Activated CD8-positive, alpha-beta memory T cell treated with anti-CD3 and anti-CD28 coated beads for 36 hours (primary cell): ENCODE data around the gene DHPS. TPM values are rescaled to one million over a fixed set of nuclear protein-coding genes. Genes with fewer than 3 reads are reported as not detected.

Experiments used
- CTCF ChIA-PET: fragments of 350-600 bp; sonication (Branson Sonifier 250); formaldehyde crosslinking; loops from one replicate; lab custom pipeline; 2021; ENCODE audit warnings: antibody characterized with exemption; lab: Charles Lee
- POLR2A ChIA-PET: fragments of 350-600 bp; sonication (Branson Sonifier 250); formaldehyde crosslinking; loops from one replicate; lab custom pipeline; 2021; ENCODE audit warnings: antibody characterized with exemption; lab: Charles Lee
- total RNA-seq, 2 experiments: library from RNA; stranded (reverse); gene quantifications; one replicate each; pipeline ENCODE4 v1.2.3, GENCODE V29; 2021

The DHPS gene
- total RNA-seq: 100 to 1,000 TPM; 100 to 106 TPM

DNA sequence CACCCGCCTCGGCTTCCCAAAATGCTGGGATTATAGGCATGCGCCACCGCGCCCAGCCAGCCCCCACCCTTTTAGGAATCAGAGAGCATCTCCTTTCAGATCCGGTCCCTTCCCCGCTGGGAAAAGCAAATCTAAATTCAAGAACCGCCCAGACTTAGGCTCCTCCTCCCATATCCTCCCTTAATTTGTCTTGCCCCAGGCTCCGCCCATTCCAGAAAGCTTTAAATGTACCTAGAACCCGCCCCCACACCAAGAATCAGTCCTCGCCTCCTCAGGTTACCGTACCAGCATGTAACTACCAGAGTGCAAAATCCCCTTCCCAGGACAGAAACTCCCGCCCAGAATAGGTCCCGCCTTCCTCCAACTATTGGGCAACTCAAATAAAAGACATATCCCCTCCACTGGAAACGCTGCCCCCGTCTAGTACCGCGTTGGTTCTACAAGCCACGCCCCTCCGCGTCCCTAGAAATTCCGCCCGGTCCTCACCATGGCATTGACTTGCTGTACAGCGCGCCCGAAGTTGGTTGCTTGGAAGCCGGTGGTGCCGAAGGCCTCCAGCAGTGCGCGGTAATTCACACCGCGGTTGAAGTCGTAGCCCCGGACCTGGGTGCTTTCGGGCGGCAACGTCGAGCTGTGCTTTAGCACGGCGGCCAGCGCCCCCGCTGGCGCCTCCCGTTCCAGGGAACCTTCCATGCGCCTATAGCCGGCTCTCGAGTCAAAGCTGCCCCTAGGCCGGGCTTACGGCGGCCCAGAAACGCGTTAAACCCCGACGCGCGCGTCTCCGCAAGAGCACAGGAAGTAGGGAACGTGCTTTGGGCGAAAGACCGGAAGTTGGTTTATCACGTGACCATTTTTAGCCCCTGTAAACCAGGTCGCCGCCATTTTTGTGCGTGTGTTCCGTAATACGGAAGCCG lies at the start of gene DHPS:
Gene DHPS (minus strand): TSS at position 807 of the 914 bp plus-strand sequence. CDS start 114 bp downstream, at position 693.
- POLR2A ChIA-PET: interaction anchor here (0.6 to 1.6 kb wide), 11 partner anchors 9 to 1306 kb away, joined by 3 to 7 read pairs (median 4); partner anchors contain the start of gene TNPO2
- CTCF ChIA-PET: interaction anchor here (0.6 to 1.8 kb wide), 9 partner anchors 9 to 118 kb away, joined by 3 to 9 read pairs (median 4); partner anchors contain the start of genes FBXW9, JUNB, MAN2B1 and WDR83

DNA sequence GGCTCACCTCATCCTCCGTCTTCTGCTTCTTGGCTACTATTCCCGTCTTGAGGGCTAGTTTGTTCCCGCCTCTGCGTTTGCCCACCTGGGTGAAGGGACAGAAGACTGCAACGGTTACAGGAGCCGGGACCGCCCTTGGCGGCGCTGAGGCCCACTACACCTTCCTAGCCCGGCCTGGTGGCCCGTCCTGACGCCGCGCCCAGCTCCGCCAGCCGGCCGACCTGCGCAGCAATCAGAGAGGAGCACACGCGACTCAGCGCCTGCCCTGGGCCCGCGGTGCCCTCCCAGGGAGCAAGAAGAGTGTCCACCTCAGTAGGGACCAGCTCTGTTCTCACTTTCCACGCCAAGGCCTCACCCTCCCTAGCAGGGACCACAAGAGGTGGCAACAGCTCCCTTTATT lies 49.7 kb upstream of the DHPS start:
- CTCF ChIA-PET: interaction anchor here (0.6 to 1.2 kb wide), 5 partner anchors 10 to 161 kb away, joined by 3 to 4 read pairs (median 3); no protein-coding TSS in a partner anchor
- POLR2A ChIA-PET: interaction anchor here (3.8 kb wide), 1 partner anchor 9 kb away, joined by 39 read pairs; the partner anchor contains the start of gene TNPO2

DNA sequence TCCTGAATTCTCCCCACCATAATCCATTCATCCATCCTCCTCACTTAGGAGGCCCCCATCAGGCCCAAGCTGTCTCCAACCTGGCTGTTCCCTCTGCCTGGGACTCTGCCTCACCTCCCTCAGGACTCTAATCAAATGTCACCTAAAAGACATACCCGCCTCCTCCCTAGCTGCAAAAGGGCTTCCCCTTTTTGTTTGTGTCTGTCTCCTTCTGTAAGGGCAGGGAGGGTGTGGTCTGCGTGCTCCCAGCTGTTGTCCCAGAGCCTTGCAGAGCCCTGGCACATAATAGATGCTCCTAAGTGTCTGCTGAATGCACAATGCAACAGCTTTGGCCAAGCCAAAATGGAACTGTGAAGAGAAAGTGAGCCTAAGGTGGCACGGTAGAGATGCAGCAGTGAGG lies 48.4 kb upstream of the DHPS start:
- CTCF ChIA-PET: no interaction called here

DNA sequence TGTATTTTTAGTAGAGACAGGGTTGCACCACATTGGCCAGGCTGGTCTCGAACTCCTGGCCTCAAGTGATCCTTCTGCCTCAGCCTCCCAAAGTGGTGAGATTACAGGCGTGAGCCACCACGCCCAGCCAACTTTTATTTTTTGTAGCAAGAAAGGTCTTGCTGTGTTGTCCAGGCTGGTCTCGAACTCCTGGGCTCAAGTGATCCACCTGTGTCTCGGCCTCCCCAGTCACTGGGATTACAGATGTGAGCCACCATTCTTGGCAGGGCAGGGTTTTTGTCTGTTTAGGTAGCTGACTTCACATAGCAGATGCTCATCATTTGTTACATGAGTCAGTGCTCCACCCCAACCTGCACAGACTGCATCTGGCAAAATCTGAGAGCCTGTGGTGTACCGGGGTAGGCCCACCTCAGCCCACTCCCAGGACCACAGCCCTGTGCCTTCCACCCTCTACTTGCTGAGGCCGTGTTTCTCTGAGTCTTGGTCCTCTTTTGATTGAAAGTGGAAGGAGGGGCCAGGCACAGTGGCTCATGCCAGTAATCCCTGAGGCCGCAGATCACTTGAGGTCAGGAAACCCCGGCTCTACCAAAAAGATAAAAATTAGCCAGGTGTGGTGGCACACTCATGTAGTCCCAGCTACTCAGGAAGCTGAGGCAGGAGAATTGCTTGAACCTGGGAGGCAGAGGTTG lies 46.2 kb upstream of the DHPS start:
- ChIA-PET POLR2A (no interaction called here), CTCF (no interaction called here)

More for the DNA sequence above, 48.4 kb upstream of the DHPS start:
- POLR2A ChIA-PET: interaction anchor here (0.8 kb wide), 1 partner anchor 140 kb away, joined by 5 read pairs; no protein-coding TSS in a partner anchor

DNA sequence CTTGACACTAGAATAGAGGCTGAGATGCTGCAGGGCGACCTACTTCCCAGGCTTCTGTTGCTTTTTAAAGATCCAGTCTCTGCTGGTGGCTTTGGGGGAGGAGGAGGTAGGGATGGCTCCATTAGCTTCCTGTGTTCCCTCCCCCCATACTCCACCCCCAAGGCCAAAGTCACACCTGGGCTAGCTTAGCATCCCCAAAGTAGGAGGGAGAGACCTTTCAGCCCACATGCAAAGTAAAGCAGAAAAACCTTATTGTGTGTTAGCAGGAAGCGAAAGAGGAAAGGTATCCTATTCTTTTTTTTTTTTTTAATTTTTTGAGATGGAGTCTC lies 45.3 kb upstream of the DHPS start:
- POLR2A ChIA-PET: interaction anchor here (0.7 kb wide), 1 partner anchor 8 kb away, joined by 3 read pairs; the partner anchor contains the start of gene TRIR
- CTCF ChIA-PET: no interaction called here

DNA sequence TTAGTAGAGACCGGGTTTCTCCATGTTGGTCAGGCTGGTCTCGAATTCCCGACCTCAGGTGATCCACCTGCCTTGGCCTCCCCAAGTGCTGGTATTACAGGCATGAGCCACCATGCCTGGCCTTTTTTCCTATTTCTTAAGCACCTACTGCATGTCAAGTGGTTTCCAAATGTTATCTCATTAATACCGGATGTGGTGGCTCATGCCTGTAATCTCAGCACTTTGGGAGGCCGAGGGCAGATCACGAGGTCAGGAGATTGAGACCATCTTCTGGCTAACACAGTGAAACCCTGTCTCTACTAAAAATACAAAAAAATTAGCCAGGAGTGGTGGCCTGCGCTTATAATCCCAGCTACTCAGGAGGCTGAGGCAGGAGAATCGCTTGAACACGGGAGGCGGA lies 43.9 kb upstream of the DHPS start:
- ChIA-PET CTCF (interaction anchor here (0.7 to 1.1 kb wide), 4 partner anchors 7 to 35 kb away, joined by 3 to 11 read pairs (median 4); no protein-coding TSS in a partner anchor), POLR2A (interaction anchor here (0.6 kb wide), 1 partner anchor 42 kb away, joined by 3 read pairs; no protein-coding TSS in a partner anchor)

DNA sequence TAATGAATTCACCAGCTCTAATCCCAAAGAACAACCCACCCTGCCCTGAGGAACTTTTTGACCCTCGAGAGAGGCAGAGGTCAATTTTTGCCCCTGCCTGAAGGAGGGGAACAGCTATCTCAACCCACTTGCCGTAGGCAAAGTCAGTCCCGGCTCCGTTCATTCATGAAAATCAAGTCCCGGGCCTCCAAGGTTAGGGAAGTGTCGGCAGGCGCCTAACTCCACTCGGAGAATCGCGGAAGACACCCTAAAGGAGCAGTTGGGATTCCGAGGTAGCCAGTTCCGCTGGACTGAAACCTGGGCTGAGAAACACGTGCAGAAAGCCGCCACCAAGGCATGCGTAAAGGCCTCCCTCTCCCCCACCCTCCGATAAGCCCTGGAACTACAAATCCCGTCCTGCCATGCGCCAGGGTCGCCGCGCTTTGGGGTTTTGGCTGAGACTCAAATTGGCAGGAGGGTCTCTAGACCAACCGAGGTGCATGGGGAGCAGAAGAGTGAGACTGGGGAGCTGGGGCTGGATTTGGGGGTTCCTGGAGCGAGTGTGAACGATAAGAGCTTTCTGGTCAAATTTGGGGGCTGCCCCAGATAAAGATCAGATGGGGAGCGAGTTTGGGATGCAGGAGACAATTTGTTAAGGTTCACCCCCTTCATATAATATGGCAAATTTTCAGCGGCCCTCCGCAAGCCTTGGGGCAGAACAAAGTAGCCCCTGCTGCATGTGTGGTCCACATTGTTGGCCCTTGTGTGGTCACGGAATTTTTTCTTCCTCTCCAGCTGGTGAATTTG lies 42.2 kb upstream of the DHPS start, which contains the start of gene TNPO2:
Gene TNPO2 (minus strand): TSS at position 292 of the 786 bp plus-strand sequence. CDS start 2,955 bp downstream, outside the sequence.
- ChIA-PET POLR2A (interaction anchor here (0.5 to 3.7 kb wide), 7 partner anchors 9 to 69 kb away, joined by 3 to 39 read pairs (median 4); partner anchors contain the start of genes DHPS and TRIR), CTCF (interaction anchor here (1.1 to 2.5 kb wide), 6 partner anchors 9 to 54 kb away, joined by 3 to 13 read pairs (median 4); partner anchors contain the start of genes GET3 and TRIR)

DNA sequence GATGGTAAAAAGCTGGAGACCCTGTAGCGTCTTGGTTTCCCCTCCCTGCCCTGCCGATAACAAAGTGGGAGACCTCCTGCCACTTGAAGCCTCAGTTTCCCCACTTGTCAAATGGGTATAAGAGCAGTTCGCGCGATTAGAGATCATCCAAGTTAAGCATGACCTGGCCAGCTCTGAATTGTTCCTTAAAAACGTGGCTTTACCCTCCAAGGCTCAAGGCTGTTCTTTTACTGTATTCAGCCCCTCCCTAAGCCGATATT lies 41.6 kb upstream of the DHPS start:
- ChIA-PET POLR2A (interaction anchor here (0.6 to 3.7 kb wide), 8 partner anchors 10 to 409 kb away, joined by 3 to 39 read pairs (median 6); partner anchors contain the start of genes DHPS, RNASEH2A and TRIR), CTCF (interaction anchor here (0.9 to 2.5 kb wide), 8 partner anchors 10 to 125 kb away, joined by 3 to 13 read pairs (median 3); partner anchors contain the start of genes GET3, JUNB, RNASEH2A and TRIR)

DNA sequence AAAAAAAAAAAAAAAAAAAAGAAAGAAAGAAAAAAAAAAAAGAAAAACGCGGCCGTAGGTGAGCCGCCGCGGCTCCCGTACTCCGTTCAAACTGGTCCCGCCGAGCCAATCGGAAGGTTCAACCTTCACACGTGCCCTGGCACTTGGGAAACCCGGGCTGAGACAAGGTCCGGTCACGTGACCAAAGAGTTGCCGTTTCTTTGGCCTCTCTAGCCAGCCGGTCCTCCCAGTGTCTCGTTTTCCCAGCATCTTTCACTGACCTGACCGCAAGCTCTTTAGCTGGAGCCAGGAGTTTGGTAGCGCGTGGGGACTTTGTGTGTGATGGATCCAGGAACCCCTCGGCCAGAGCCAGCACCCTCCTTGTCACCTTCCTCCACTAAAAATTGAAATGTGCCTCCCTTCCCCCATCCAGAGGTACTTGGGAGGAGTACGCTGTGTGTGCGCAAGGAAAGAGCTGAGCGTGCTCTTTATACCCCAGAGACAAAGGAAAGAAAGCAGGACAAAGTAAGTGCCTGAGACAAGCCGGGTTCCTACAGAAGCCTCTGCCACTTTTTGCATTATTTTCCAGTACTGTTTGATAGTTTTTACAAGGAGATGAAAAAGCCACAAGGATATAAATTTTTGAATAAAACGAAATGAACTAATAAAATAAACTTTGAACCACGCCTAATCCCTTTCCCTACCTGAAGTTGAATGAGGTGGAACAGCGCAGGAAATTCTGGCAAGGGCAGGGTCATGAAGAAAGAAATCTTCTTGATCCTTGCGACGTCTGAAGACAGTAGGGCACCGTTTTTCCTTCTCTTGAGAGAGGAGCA lies 41.1 kb upstream of the DHPS start:
- CTCF ChIA-PET: interaction anchor here (0.9 to 2.5 kb wide), 9 partner anchors 11 to 125 kb away, joined by 3 to 13 read pairs (median 3); partner anchors contain the start of genes GET3, JUNB, RNASEH2A and TRIR
- POLR2A ChIA-PET: interaction anchor here (0.6 to 3.7 kb wide), 9 partner anchors 10 to 409 kb away, joined by 3 to 39 read pairs (median 7); partner anchors contain the start of genes DHPS, RNASEH2A and TRIR

DNA sequence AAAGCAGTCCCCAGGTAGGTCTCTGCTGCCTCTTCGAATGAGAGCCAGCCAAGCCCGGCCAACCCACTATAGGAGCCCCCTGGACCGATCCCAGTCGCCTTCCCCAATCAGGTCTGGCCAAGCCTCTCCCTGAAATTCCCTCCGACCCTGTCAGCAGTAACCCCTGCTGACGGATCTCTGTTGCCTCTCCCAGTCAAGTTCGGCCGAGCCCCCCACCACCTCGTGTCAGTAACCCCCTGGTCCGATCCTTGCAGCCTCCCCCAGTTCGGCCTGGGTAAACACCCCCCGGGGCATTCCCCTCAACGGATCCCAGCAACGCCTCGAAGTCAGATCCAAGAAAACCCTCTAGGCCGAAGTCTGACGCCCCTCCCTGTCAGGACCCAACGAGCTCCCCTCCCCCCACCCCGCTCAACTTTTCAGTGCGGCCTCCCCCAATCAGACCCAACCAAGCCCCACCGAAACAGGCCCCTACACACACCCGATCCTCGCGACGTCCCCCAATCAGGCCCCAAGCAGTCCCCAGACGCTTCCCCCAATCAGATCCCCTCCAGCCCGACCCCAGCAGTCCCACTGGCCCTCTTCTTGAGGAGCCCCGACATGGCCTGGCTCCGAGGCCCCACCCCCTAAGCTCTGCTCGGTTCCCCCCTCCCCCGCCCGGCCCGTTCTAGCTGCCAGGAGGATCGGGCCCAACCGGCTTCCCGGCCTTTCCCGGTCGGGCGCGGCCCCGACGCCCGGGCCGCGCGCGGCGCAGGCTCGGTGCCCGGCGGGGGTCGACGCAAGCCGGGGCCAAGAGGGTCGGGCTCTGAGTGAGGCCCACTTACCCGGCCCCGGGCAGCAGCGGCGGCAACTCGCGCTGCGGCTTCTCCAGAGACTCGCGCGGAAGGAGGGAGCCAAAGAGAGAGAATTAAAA lies 40.2 kb upstream of the DHPS start:
- ChIA-PET POLR2A (interaction anchor here (0.6 to 3.7 kb wide), 6 partner anchors 8 to 1286 kb away, joined by 3 to 39 read pairs (median 6); partner anchors contain the start of gene TRIR), CTCF (interaction anchor here (0.6 to 2.5 kb wide), 8 partner anchors 11 to 420 kb away, joined by 3 to 13 read pairs (median 4); partner anchors contain the start of genes GET3, JUNB, RNASEH2A and TRIR)

DNA sequence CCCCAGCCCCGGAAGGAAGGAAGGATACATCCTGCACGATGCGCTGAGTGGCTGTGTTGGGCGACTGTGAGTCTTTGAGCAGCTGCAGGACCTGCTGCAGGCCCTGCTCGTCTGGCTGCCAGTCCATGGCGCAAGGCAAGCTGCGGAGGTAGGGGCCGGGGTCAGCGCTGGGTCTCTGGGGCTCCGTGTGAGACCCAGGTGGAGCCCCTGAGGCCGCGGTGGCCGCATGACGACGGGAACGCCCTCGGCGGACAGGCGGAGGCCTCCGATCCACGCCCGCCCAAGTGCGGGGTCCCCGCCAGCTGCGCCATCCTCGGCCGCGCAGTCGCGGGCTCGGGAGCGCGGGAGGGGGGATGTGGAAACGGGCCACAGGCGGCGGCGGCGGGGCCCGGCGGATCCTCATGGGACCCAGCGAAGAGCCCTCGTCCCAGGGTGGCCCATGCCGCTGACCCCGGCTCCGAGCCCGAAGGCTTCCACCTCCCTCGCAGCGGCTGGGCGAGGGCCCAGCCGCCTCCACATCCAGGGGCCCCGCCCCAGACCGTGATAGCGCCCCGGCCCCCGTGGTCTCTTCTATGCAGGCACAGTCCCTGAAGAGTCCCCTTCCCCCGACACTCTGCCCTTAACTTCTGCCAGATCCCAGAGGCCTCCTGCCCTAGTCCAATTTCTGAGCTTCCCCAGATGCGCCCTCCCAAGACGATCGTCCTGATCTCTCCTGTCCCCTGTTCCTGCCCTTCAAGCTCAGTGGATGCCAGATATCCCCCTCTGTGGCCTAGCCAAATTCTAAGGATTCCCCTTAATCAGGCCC lies 39.4 kb upstream of the DHPS start:
- ChIA-PET CTCF (interaction anchor here (0.8 to 1.2 kb wide), 2 partner anchors 10 to 39 kb away, joined by 3 to 5 read pairs; no protein-coding TSS in a partner anchor), POLR2A (interaction anchor here (0.6 to 3.7 kb wide), 4 partner anchors 7 to 1286 kb away, joined by 3 to 39 read pairs (median 4); partner anchors contain the start of gene TRIR)

DNA sequence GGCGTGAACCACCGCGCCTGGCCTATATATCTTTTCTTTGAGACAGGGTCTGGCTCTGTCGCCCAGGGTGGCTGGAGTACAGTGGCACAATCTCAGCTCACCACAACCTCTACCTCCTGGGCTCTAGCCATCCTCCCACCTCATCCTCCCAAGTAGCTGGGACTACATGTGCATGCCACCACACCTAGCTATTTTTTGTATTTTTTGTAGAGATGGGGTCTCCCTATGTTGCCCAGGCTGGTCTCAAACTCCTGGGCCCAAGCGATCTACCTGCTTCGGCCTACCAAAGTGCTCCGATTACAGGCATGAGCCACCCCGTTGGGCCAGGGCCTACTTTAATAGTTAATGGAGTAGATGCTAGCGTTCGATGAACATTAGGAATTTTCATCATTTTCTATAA lies 38.6 kb upstream of the DHPS start:
- ChIA-PET CTCF (interaction anchor here (1.3 kb wide), 1 partner anchor 13 kb away, joined by 4 read pairs; no protein-coding TSS in a partner anchor), POLR2A (no interaction called here)

DNA sequence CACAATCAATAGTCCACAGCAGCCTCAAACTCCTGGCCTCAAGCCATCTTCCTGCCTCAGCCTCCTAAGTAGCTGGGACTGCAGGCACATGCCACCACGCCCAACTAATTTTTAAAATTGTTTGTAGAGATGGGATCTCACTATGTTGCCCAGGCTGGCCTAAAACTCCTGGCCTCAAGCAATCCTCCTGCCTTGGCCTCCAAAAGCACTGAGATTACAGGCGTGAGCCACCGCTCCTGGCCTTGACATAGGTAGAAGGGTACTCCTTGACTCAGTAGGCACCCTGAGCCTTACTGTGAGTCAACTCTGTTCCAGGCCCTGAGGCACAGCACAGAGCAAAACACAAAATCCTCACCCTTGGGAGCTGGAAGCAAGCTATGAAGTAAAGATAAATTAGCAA lies 34.2 kb upstream of the DHPS start:
- ChIA-PET CTCF (interaction anchor here (1.0 to 1.8 kb wide), 3 partner anchors 25 to 44 kb away, joined by 3 to 5 read pairs (median 4); no protein-coding TSS in a partner anchor), POLR2A (interaction anchor here (0.6 to 1.5 kb wide), 2 partner anchors 18 to 537 kb away, joined by 5 read pairs; no protein-coding TSS in a partner anchor)

DNA sequence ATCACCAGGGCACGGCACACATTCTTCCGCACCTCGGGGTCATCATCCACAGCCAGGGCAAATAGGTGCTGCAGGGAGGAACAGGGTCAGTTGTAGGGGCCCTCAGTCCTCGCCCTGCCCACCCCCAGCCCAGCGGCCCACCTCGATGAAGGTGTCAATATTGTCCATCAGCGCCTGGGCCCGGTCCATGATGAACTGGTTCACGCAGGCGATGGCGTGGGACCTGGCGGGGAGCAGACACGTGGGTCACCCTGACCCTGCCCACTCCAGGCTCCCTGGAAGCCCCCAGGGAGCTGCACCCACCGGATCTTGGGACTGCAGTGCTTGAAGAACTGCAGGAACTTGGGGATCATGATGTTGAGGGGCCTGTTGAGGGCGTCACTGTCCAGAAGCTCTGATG lies 33.4 kb upstream of the DHPS start:
- ChIA-PET CTCF (interaction anchor here (1.0 kb wide), 2 partner anchors 42 to 45 kb away, joined by 3 to 4 read pairs; no protein-coding TSS in a partner anchor), POLR2A (interaction anchor here (0.6 to 1.5 kb wide), 2 partner anchors 19 to 536 kb away, joined by 5 read pairs; no protein-coding TSS in a partner anchor)
